Stimulated activated CD4-positive, alpha-beta T cell treated with anti-CD3 and anti-CD28 coated beads, Interleukin-12 subunit alpha, Interleukin-12 subunit beta, amount 100 ng/mL, for 24 hours (primary cell): ENCODE data around the gene GTF2I.
A peak's percentile ranks its signal among the peaks of the same experiment; 100 is the strongest.
"Not testable (repeated sequence)": the region's sequence is repeated elsewhere in the genome, so short reads cannot be mapped to it uniquely, and the experiment has no call there.

Source experiments
- DNase-seq, 2 experiments: peaks; one replicate each; pipeline ENCODE4 v3.0.0-alpha.2; 2020; ENCODE audit warnings: low read depth in 2 of 2

GTF2I gene

DNA sequence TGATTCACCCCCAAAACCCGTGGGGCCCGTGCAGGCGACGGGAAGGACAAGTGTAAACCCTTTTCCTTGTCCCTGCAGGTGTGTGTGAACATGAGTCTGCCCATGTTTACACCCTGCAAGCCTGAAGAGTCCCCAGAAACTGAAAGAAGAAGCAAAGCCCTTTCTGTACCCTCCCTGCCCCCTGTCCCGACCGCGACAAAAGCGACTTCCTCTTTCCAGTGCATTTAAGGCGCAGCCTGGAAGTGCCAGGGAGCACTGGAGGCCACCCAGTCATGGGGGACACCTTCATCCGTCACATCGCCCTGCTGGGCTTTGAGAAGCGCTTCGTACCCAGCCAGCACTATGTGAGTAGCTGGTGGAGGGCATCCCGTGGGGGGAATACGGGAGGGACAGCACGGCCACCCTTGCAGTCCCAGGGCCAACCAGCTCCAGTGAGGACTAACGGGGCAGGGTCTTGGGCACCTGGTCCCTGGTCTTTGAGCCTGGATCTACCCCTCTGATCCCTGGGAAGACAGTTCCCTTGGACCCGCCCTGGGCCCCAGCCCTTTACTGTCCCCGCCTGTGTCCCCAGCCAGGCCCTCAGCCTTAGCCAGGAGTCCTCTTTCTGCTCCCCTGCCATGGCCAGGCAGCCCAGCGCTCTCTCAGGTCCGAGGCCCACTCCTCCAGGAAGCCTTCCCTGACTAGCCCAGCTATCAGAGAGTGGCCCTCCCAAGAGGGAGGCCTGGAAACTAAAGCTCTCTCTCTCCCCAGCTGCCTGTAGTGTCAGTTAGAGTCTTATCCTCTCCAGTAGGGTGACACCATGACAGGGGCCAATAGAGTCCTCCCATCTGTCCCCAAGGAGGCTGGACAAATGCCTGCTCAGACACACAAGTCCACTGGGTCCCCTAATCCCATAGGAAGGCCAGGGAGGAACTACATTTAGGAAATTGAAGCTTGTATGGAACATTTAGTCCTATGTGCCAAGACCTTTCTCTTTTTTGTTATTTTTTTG is 116.5 kb downstream of the GTF2I start, which contains the start of gene NCF1:
Gene NCF1, plus strand, starts transcription at position 252 of the 991 bp plus-strand sequence. Its CDS starts 21 bp downstream, at position 273.
- not testable (repeated sequence) for DNase-seq

DNA sequence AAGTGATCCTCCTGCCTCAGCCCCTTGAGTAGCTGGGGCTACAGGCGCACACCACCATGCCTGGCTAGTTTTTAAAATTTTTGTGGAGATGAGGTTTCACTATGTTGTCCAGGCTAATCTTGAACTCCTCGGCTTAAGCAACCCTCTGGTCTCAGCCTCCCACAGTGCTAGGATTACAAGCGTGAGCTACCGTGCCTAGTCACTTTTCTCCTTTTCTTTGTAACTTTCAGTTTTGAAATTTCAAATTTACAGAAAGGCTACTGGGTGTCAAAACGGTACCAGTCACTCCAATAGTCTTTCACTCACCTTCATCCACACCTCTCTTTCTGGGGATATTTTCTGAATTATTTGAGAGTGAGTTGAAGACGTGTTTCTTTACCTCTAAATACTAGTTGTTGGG is 117.6 kb downstream of the GTF2I start:
- DNase-seq: not testable (repeated sequence)

- not testable (repeated sequence) for DNase-seq
These were observed 121.5 kb downstream of the GTF2I start for GRCh38 chr7:74779053-74779452.

- DNase-seq: not testable (repeated sequence)
These were observed 124.2 kb downstream of the GTF2I start for GRCh38 chr7:74781746-74782145.

- not testable (repeated sequence) for DNase-seq
These were observed 126.1 kb downstream of the GTF2I start for GRCh38 chr7:74783595-74783994.

DNA sequence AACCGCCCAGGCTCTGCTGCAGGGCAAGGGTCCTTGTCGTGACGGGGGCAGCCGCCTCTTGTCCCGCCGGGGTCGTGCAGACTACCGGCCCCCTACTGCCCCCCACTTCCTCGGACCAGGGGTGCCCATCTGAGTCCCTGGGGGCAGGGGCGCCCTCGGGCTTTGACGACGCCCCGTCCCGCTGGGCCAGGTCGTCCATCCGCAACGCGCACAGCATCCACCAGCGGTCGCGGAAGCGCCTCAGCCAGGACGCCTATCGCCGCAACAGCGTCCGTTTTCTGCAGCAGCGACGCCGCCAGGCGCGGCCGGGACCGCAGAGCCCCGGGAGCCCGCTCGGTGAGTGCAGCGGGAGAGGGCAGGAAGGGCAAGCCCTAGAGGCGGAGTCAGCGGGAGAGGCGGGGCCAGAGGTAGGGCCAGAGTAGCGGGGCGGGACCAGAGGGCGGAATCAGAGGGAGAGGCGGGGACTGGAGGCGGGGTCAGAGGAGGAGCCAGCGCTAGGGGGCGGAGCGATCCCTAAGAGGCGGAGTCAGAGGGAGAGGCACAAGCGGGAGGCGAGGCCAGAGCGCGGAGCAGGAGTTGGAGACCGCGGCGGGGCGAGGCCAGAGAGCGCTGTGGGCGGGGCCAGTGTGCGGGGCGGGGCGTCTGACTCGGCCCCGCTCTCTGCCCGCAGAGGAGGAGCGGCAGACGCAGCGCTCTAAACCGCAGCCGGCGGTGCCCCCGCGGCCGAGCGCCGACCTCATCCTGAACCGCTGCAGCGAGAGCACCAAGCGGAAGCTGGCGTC is 131.0 kb downstream of the GTF2I start:
- peak; percentile 93 to 95 for DNase-seq

GRCh38 chr7:74789200-74789736 is 131.8 kb downstream of the GTF2I start:
- not testable (repeated sequence) for DNase-seq

DNA sequence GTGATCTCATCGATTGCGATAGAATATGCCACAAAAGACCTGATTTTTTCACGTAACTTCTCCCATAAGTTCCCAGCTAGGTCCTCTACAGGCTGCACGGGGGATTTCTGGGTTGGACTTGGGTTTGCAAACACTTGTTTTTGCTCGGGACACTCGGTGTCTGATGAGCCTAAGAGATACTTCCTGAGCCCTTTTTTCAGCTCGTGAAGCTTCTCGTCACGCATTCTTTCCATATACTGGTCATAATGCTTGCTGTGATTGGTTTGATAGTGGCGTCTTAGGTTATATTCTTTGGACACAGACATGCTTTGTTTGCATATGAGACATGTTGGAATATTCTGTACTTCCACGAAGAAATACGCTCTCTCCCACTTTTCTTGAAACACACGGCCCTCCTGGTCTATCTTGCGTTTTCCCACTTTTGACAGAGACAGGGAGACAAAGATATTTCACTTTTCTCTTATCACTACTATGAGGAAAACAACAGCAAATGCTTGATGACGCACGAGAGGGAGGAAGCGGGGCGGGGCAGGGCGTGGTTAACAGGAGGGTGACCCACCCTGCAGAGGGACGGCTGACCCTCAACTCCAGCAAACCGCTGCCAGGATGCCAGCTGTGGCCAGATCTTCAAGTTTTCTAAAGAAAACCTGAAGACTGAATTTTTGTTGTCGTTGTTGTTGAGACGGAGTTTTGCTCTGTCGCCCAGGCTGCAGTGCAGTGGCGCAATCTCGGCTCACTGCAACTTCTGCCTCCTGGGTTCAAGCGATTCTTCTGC is 140.5 kb downstream of the GTF2I start:
- DNase-seq: not testable (repeated sequence)

- DNase-seq: not testable (repeated sequence)
These were observed 141.1 kb downstream of the GTF2I start for GRCh38 chr7:74798644-74799043.
